IPS-15b (cell line): Measurements from ENCODE around the gene ERAP2.
A peak's percentile ranks its signal among the peaks of the same experiment; 100 is the strongest.

Source experiments
- H3K27me3 ChIP-seq: one replicate; pipeline ENCODE4 v1.6.1; 2013; ENCODE audit warnings: low read length; ENCODE audit not compliant: control insufficient read depth, insufficient read depth
- H3K36me3 ChIP-seq: one replicate; pipeline ENCODE4 v1.6.1; 2013; ENCODE audit warnings: low read length; ENCODE audit not compliant: control insufficient read depth, insufficient read depth
- H3K4me1 ChIP-seq: one replicate; pipeline ENCODE4 v1.6.1; 2013; ENCODE audit warnings: mild to moderate bottlenecking, low read length; ENCODE audit not compliant: control insufficient read depth, insufficient read depth
- H3K4me3 ChIP-seq: one replicate; pipeline ENCODE4 v1.5.1; 2013; ENCODE audit warnings: low read depth, low read length
- H3K9ac ChIP-seq: one replicate; pipeline ENCODE4 v1.6.1; 2013; ENCODE audit warnings: low read depth, mild to moderate bottlenecking, low read length
- H3K9me3 ChIP-seq: one replicate; pipeline ENCODE4 v1.6.1; 2013; ENCODE audit warnings: mild to moderate bottlenecking, low read length; ENCODE audit not compliant: control insufficient read depth, insufficient read depth

ERAP2 gene

GRCh38 chr5:96936431-96937320 lies 60.4 kb downstream of the ERAP2 start:
- no peaks in the 10 kb centered on the region for H3K9me3 ChIP-seq
- H3K4me1 ChIP-seq: peaks cover 2% of the 10 kb centered on the region
- peak overlapping the region; percentile 50 for H3K4me3 ChIP-seq
- H3K9ac ChIP-seq: peak overlapping the region; percentile 17
- no peaks in the 10 kb centered on the region for H3K36me3 ChIP-seq
- peaks cover 9% of the 10 kb centered on the region for H3K27me3 ChIP-seq

GRCh38 chr5:96940586-96940985 lies 64.3 kb downstream of the ERAP2 start:
- H3K9ac ChIP-seq: no peak overlapping the region
- H3K4me1 ChIP-seq: peaks cover 2% of the 10 kb centered on the region
- H3K9me3 ChIP-seq: no peaks in the 10 kb centered on the region
- no peaks in the 10 kb centered on the region for H3K36me3 ChIP-seq
- peaks cover 9% of the 10 kb centered on the region for H3K27me3 ChIP-seq
- no peak overlapping the region for H3K4me3 ChIP-seq

- Histone ChIP-seq H3K9ac (no peak overlapping the region), H3K36me3 (no peaks in the 10 kb centered on the region), H3K4me1 (peaks cover 2% of the 10 kb centered on the region), H3K27me3 (peaks cover 9% of the 10 kb centered on the region), H3K4me3 (no peak overlapping the region), H3K9me3 (no peaks in the 10 kb centered on the region)
Observed at GRCh38 chr5:96941140-96941539, 64.8 kb downstream of the ERAP2 start.

GRCh38 chr5:96942078-96942477 lies 65.8 kb downstream of the ERAP2 start:
- no peaks in the 10 kb centered on the region for H3K36me3 ChIP-seq

GRCh38 chr5:96942911-96943310 lies 66.6 kb downstream of the ERAP2 start:
- Histone ChIP-seq H3K36me3 (no peaks in the 10 kb centered on the region), H3K4me3 (no peak overlapping the region), H3K9me3 (no peaks in the 10 kb centered on the region), H3K27me3 (no peaks in the 10 kb centered on the region), H3K4me1 (no peaks in the 10 kb centered on the region), H3K9ac (no peak overlapping the region)

More at GRCh38 chr5:96942078-96942477, 65.8 kb downstream of the ERAP2 start:
- Histone ChIP-seq H3K4me3 (no peak overlapping the region), H3K9ac (no peak overlapping the region), H3K4me1 (peaks cover 2% of the 10 kb centered on the region), H3K9me3 (no peaks in the 10 kb centered on the region), H3K27me3 (peaks cover 8% of the 10 kb centered on the region)

- no peaks in the 10 kb centered on the region for H3K4me1 ChIP-seq
Observed at GRCh38 chr5:96943799-96944198, 67.5 kb downstream of the ERAP2 start.

GRCh38 chr5:96945144-96945897 lies 69.0 kb downstream of the ERAP2 start:
- Histone ChIP-seq H3K4me1 (peaks cover 3% of the 10 kb centered on the region), H3K4me3 (no peak overlapping the region), H3K9me3 (peaks cover 6% of the 10 kb centered on the region), H3K9ac (no peak overlapping the region), H3K36me3 (no peaks in the 10 kb centered on the region), H3K27me3 (no peaks in the 10 kb centered on the region)

More at GRCh38 chr5:96943799-96944198, 67.5 kb downstream of the ERAP2 start:
- no peaks in the 10 kb centered on the region for H3K36me3 ChIP-seq
- H3K27me3 ChIP-seq: no peaks in the 10 kb centered on the region
- no peak overlapping the region for H3K9ac ChIP-seq
- peaks cover 1% of the 10 kb centered on the region for H3K9me3 ChIP-seq
- no peak overlapping the region for H3K4me3 ChIP-seq

GRCh38 chr5:96946381-96946780 lies 70.1 kb downstream of the ERAP2 start:
- H3K36me3 ChIP-seq: no peaks in the 10 kb centered on the region
- no peaks in the 10 kb centered on the region for H3K27me3 ChIP-seq
- no peak overlapping the region for H3K9ac ChIP-seq
- no peak overlapping the region for H3K4me3 ChIP-seq
- peaks cover 8% of the 10 kb centered on the region for H3K4me1 ChIP-seq
- H3K9me3 ChIP-seq: peaks cover 6% of the 10 kb centered on the region

- Histone ChIP-seq H3K4me3 (no peak overlapping the region), H3K27me3 (no peaks in the 10 kb centered on the region), H3K4me1 (peaks cover 11% of the 10 kb centered on the region), H3K9me3 (peaks cover 6% of the 10 kb centered on the region), H3K9ac (no peak overlapping the region), H3K36me3 (no peaks in the 10 kb centered on the region)
Observed at GRCh38 chr5:96952118-96952750, 75.9 kb downstream of the ERAP2 start.

- H3K4me3 ChIP-seq: no peak overlapping the region
- H3K9ac ChIP-seq: no peak overlapping the region
- H3K27me3 ChIP-seq: no peaks in the 10 kb centered on the region
- H3K9me3 ChIP-seq: peaks cover 6% of the 10 kb centered on the region
- no peaks in the 10 kb centered on the region for H3K36me3 ChIP-seq
- peaks cover 15% of the 10 kb centered on the region for H3K4me1 ChIP-seq
Observed at GRCh38 chr5:96952974-96953730, 76.9 kb downstream of the ERAP2 start.
